GM12865 (cell line): Measurements from ENCODE around the gene CCDC97.
"Not testable (repeated sequence)": the region's sequence is repeated elsewhere in the genome, so short reads cannot be mapped to it uniquely, and the experiment has no call there.

ENCODE experiments used
- DNase-seq: peaks from one replicate; pipeline ENCODE4 v3.0.0; 2010; ENCODE audit warnings: low read depth
- H3K4me3 ChIP-seq: 2 replicates; pipeline ENCODE4 v1.5.1; 2011; ENCODE audit warnings: mild to moderate bottlenecking, low read depth, low read length, control low read depth
- CTCF ChIP-seq: IDR thresholded peaks from 2 replicates; pipeline ENCODE4 v1.5.1; 2011; ENCODE audit warnings: low read length, control low read depth, low read depth, inconsistent platforms; ENCODE audit not compliant: insufficient read depth; ENCODE audit errors: missing control alignments

CCDC97 gene

GRCh38 chr19:41339936-41340335 lies 30.0 kb downstream of the CCDC97 start:
- TF ChIP-seq CTCF, result no peak
- no peak overlapping the region for H3K4me3 ChIP-seq
- no peak for DNase-seq

GRCh38 chr19:41341669-41342490 lies 31.9 kb downstream of the CCDC97 start:
- DNase-seq, result no peak
- TF ChIP-seq CTCF, result no peak

GRCh38 chr19:41344162-41344561 lies 34.2 kb downstream of the CCDC97 start:
- no peak for DNase-seq
- TF ChIP-seq CTCF, result no peak
- no peak overlapping the region for H3K4me3 ChIP-seq

More at GRCh38 chr19:41341669-41342490, 31.9 kb downstream of the CCDC97 start:
- no peak overlapping the region for H3K4me3 ChIP-seq

- not testable (repeated sequence) for DNase-seq, H3K4me3 ChIP-seq
These were observed 36.9 kb downstream of the CCDC97 start for GRCh38 chr19:41346916-41347315.

GRCh38 chr19:41350735-41351338 lies 40.9 kb downstream of the CCDC97 start:
- DNase-seq, result no peak
- no peak for TF ChIP-seq CTCF
- peak overlapping the region; percentile 96 for H3K4me3 ChIP-seq

- peak overlapping the region; percentile 96 for H3K4me3 ChIP-seq
- peak; percentile 88 for DNase-seq
- no peak for TF ChIP-seq CTCF
These were observed 41.6 kb downstream of the CCDC97 start for GRCh38 chr19:41351339-41352245.

GRCh38 chr19:41352279-41352608 lies 42.3 kb downstream of the CCDC97 start:
- TF ChIP-seq CTCF, result no peak
- DNase-seq, result no peak
- peak overlapping the region; percentile 96 for H3K4me3 ChIP-seq
